AG20443 (cell line): ENCODE measurements around the gene VENTX.

Source experiments
- DNase-seq: peaks from one replicate; pipeline ENCODE4 v3.0.0; 2012; ENCODE audit warnings: low spot score, mixed read lengths

Gene VENTX

DNA sequence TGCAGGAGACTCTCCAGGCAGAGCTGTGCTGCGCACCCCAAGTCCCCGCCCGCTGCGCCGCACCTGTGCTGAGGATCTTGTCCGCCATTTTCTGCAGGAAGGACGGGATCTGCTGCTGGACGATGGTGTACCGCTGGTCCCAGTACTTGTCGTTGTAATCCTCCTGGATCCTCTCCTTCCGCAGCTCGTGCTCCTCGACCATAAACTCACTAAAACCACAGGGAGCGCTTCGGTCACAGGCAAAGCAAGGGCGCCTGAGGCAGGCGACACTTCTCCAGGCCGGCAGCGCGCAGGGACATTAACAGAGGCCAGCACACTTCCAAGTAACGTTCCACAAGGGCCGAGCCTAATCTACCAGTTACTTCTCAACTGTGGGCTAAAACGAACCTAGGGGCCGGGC is 52.1 kb downstream of the VENTX start:
- no peak for DNase-seq
